C4-2B (cell line): Measurements from ENCODE around the gene SLC22A8.

Experiments
- CTCF ChIP-seq: fragments of 450-650 bp; conservative IDR thresholded peaks from 2 replicates; pipeline ENCODE4 v1.5.1; 2017; ENCODE audit warnings: mild to moderate bottlenecking
- ZFX ChIP-seq: fragments of 450-650 bp; IDR thresholded peaks from 2 replicates; pipeline ENCODE4 v1.6.1; 2017

- TF ChIP-seq CTCF (no peak), ZFX (no peak)
These were observed 58.5 kb downstream of the SLC22A8 start for GRCh38 chr11:62957147-62957546.
